Measurements from ENCODE around the gene C2CD4A. TPM values are rescaled to one million over a fixed set of nuclear protein-coding genes. Genes with fewer than 3 reads are reported as not detected.

Gene C2CD4A
- total and polyA plus RNA-seq, 4 donors = under 0.01 to 0.02 TPM; not detected in 2

DNA sequence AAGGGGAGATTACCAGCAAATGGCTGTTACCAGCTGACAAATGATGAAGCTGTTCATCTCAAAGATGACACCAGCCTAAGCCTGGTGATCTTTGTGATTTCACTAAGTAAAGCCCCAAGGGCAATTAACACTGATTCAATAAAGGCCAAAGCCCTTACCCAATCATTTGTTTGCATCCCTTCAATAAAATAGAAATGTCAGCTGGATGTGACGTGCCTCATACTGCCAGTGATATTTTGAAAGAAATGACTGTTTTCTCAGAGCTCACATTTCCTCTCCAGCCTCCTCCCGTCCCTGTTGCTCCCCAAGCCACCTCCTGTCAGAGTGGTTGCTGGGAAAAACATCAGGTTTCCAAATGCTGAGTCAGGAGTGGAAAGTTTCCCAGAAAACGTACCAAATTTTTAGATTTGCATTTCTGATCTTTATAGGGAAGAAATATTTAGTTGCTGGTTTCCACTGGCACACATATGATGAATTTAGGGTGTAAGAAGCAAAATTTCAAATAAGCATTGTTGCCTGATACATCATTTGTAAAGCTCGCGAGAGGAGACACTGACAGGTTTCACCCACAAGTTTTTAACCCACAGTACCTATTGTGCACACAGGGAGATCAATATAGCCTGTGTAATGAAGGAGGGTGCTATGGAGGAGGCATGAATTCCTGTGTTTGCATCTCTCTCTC, 21.0 kb downstream of the C2CD4A start:
- no peak overlapping the region for H3K9ac ChIP-seq (ENCODE audit: low read depth in 1 of 2, low read length in 2 of 2)
- TF ChIP-seq, protein P1, sequence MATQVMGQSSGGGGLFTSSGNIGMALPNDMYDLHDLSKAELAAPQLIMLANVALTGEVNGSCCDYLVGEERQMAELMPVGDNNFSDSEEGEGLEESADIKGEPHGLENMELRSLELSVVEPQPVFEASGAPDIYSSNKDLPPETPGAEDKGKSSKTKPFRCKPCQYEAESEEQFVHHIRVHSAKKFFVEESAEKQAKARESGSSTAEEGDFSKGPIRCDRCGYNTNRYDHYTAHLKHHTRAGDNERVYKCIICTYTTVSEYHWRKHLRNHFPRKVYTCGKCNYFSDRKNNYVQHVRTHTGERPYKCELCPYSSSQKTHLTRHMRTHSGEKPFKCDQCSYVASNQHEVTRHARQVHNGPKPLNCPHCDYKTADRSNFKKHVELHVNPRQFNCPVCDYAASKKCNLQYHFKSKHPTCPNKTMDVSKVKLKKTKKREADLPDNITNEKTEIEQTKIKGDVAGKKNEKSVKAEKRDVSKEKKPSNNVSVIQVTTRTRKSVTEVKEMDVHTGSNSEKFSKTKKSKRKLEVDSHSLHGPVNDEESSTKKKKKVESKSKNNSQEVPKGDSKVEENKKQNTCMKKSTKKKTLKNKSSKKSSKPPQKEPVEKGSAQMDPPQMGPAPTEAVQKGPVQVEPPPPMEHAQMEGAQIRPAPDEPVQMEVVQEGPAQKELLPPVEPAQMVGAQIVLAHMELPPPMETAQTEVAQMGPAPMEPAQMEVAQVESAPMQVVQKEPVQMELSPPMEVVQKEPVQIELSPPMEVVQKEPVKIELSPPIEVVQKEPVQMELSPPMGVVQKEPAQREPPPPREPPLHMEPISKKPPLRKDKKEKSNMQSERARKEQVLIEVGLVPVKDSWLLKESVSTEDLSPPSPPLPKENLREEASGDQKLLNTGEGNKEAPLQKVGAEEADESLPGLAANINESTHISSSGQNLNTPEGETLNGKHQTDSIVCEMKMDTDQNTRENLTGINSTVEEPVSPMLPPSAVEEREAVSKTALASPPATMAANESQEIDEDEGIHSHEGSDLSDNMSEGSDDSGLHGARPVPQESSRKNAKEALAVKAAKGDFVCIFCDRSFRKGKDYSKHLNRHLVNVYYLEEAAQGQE (IDR thresholded peaks at IDR 0.05) = no peak
- TF ChIP-seq JUND (IDR thresholded peaks at IDR 0.05) (no peak), NR2F2 (IDR thresholded peaks at IDR 0.05) (no peak), TAF1 (conservative IDR thresholded peaks at IDR 0.05) (no peak), GABPA (IDR thresholded peaks at IDR 0.05 in 1 of 2, conservative IDR thresholded peaks at IDR 0.05 in 1 of 2) (no peak), HNF4A (conservative IDR thresholded peaks at IDR 0.05) (peak in 1 of 2 donors; percentile 15), YY1 (IDR thresholded peaks at IDR 0.05) (no peak), RAD21 (IDR thresholded peaks at IDR 0.05) (peak; percentile 8 to 12), EGR1 (IDR thresholded peaks at IDR 0.05; ENCODE audit: low read depth in 2 of 2) (no peak)
- TF ChIP-seq, protein P2, sequence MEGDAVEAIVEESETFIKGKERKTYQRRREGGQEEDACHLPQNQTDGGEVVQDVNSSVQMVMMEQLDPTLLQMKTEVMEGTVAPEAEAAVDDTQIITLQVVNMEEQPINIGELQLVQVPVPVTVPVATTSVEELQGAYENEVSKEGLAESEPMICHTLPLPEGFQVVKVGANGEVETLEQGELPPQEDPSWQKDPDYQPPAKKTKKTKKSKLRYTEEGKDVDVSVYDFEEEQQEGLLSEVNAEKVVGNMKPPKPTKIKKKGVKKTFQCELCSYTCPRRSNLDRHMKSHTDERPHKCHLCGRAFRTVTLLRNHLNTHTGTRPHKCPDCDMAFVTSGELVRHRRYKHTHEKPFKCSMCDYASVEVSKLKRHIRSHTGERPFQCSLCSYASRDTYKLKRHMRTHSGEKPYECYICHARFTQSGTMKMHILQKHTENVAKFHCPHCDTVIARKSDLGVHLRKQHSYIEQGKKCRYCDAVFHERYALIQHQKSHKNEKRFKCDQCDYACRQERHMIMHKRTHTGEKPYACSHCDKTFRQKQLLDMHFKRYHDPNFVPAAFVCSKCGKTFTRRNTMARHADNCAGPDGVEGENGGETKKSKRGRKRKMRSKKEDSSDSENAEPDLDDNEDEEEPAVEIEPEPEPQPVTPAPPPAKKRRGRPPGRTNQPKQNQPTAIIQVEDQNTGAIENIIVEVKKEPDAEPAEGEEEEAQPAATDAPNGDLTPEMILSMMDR (IDR thresholded peaks at IDR 0.05; ENCODE audit: low read depth, low read length, missing input control) = no peak
- TF ChIP-seq, protein P3, sequence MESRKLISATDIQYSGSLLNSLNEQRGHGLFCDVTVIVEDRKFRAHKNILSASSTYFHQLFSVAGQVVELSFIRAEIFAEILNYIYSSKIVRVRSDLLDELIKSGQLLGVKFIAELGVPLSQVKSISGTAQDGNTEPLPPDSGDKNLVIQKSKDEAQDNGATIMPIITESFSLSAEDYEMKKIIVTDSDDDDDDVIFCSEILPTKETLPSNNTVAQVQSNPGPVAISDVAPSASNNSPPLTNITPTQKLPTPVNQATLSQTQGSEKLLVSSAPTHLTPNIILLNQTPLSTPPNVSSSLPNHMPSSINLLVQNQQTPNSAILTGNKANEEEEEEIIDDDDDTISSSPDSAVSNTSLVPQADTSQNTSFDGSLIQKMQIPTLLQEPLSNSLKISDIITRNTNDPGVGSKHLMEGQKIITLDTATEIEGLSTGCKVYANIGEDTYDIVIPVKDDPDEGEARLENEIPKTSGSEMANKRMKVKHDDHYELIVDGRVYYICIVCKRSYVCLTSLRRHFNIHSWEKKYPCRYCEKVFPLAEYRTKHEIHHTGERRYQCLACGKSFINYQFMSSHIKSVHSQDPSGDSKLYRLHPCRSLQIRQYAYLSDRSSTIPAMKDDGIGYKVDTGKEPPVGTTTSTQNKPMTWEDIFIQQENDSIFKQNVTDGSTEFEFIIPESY (IDR thresholded peaks at IDR 0.05) = no peak
- TF ChIP-seq, protein P4, sequence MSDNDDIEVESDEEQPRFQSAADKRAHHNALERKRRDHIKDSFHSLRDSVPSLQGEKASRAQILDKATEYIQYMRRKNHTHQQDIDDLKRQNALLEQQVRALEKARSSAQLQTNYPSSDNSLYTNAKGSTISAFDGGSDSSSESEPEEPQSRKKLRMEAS (IDR thresholded peaks at IDR 0.05) = no peak
- H3K4me1 ChIP-seq (ENCODE audit: control insufficient read depth in 4 of 4, insufficient read depth in 4 of 4, low read length in 3 of 4) = no peaks in the 10 kb centered on the region
- no peaks in the 10 kb centered on the region for H3K36me3 ChIP-seq (ENCODE audit: control insufficient read depth in 4 of 4, insufficient read depth in 3 of 4, low read depth in 1 of 4, low read length in 3 of 4)
- 24% methylated on average over 5 of the region's 5 CpGs for WGBS
- H3K27ac ChIP-seq (ENCODE audit: low read depth in 1 of 2, low read length in 2 of 2) = peak overlapping the region in 1 of 2 donors; percentile 14
- no peak overlapping the region for H3K4me3 ChIP-seq (ENCODE audit: low read depth in 1 of 3, low read length in 3 of 3)
- H3K27me3 ChIP-seq (ENCODE audit: control insufficient read depth in 4 of 4, insufficient read depth in 4 of 4, low read length in 3 of 4) = no peaks in the 10 kb centered on the region
- H3K9me3 ChIP-seq (ENCODE audit: control insufficient read depth in 4 of 4, low read length in 3 of 4) = no peaks in the 10 kb centered on the region
- no peak for DNase-seq (ENCODE audit: low spot score)

- Histone ChIP-seq H3K36me3 (ENCODE audit: control insufficient read depth in 4 of 4, insufficient read depth in 3 of 4, low read depth in 1 of 4, low read length in 3 of 4) (no peaks in the 10 kb centered on the region), H3K4me1 (ENCODE audit: control insufficient read depth in 4 of 4, insufficient read depth in 4 of 4, low read length in 3 of 4) (no peaks in the 10 kb centered on the region), H3K9ac (ENCODE audit: low read depth in 1 of 2, low read length in 2 of 2) (no peak overlapping the region), H3K27ac (ENCODE audit: low read depth in 1 of 2, low read length in 2 of 2) (peak overlapping the region in 1 of 2 donors; percentile 14), H3K9me3 (ENCODE audit: control insufficient read depth in 4 of 4, low read length in 3 of 4) (no peaks in the 10 kb centered on the region), H3K4me3 (ENCODE audit: low read depth in 1 of 3, low read length in 3 of 3) (no peak overlapping the region), H3K27me3 (ENCODE audit: control insufficient read depth in 4 of 4, insufficient read depth in 4 of 4, low read length in 3 of 4) (no peaks in the 10 kb centered on the region)
- 43% methylated on average over 1 of the region's 1 CpG for WGBS
- no peak for DNase-seq (ENCODE audit: low spot score)
- TF ChIP-seq GABPA (IDR thresholded peaks at IDR 0.05 in 1 of 2, conservative IDR thresholded peaks at IDR 0.05 in 1 of 2) (no peak), NR2F2 (IDR thresholded peaks at IDR 0.05) (no peak), FOXA1 (IDR thresholded peaks at IDR 0.05) (no peak), RXRA (IDR thresholded peaks at IDR 0.05) (no peak), EGR1 (IDR thresholded peaks at IDR 0.05; ENCODE audit: low read depth in 2 of 2) (no peak), HNF4G (IDR thresholded peaks at IDR 0.05) (no peak), HNF4A (conservative IDR thresholded peaks at IDR 0.05) (no peak), JUND (IDR thresholded peaks at IDR 0.05) (no peak), SP1 (IDR thresholded peaks at IDR 0.05) (no peak), RAD21 (IDR thresholded peaks at IDR 0.05) (no peak), TAF1 (conservative IDR thresholded peaks at IDR 0.05) (no peak), ATF3 (IDR thresholded peaks at IDR 0.05) (no peak)
- TF ChIP-seq, protein P3 (IDR thresholded peaks at IDR 0.05) = no peak
- TF ChIP-seq, protein P1 (IDR thresholded peaks at IDR 0.05) = no peak
Observed at GRCh38 chr15:62088353-62088693, 21.5 kb downstream of the C2CD4A start.
